Measurements from ENCODE around the gene CYP46A1.

GRCh38 chr14:99768381-99768780 lies 84.3 kb downstream of the CYP46A1 start:
- TF ChIP-seq POLR2A (IDR thresholded peaks at IDR 0.05): no peak
- TF ChIP-seq, protein P1, sequence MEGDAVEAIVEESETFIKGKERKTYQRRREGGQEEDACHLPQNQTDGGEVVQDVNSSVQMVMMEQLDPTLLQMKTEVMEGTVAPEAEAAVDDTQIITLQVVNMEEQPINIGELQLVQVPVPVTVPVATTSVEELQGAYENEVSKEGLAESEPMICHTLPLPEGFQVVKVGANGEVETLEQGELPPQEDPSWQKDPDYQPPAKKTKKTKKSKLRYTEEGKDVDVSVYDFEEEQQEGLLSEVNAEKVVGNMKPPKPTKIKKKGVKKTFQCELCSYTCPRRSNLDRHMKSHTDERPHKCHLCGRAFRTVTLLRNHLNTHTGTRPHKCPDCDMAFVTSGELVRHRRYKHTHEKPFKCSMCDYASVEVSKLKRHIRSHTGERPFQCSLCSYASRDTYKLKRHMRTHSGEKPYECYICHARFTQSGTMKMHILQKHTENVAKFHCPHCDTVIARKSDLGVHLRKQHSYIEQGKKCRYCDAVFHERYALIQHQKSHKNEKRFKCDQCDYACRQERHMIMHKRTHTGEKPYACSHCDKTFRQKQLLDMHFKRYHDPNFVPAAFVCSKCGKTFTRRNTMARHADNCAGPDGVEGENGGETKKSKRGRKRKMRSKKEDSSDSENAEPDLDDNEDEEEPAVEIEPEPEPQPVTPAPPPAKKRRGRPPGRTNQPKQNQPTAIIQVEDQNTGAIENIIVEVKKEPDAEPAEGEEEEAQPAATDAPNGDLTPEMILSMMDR (IDR thresholded peaks at IDR 0.05): no peak
